GM21528 (cell line): Measurements from ENCODE around the gene TTLL11.

Experiments used
- ATAC-seq: cut with Tn5 transposase; IDR thresholded peaks from one replicate; pipeline ENCODE4 v1.9.1; 2021; ENCODE audit warnings: mild to moderate bottlenecking, moderate library complexity; ENCODE audit not compliant: unreplicated experiment, low FRiP score

The TTLL11 gene

GRCh38 chr9:121822093-121823085 is 270.7 kb downstream of the TTLL11 start:
- ATAC-seq = no peak

- no peak for ATAC-seq
Observed at GRCh38 chr9:121821326-121821725, 271.8 kb downstream of the TTLL11 start.

- no peak for ATAC-seq
Observed at GRCh38 chr9:121820286-121821005, 272.7 kb downstream of the TTLL11 start.

GRCh38 chr9:121819428-121820231 is 273.5 kb downstream of the TTLL11 start:
- ATAC-seq = no peak

GRCh38 chr9:121818841-121819427 is 274.2 kb downstream of the TTLL11 start:
- no peak for ATAC-seq

- ATAC-seq = no peak
Observed at GRCh38 chr9:121818016-121818661, 275.0 kb downstream of the TTLL11 start.

- no peak for ATAC-seq
Observed at GRCh38 chr9:121817476-121817875, 275.6 kb downstream of the TTLL11 start.

GRCh38 chr9:121816845-121817450 is 276.2 kb downstream of the TTLL11 start:
- no peak for ATAC-seq

- no peak for ATAC-seq
Observed at GRCh38 chr9:121816449-121816817, 276.7 kb downstream of the TTLL11 start.

- ATAC-seq = no peak
Observed at GRCh38 chr9:121815546-121816448, 277.3 kb downstream of the TTLL11 start.

GRCh38 chr9:121815084-121815483 is 278.0 kb downstream of the TTLL11 start:
- ATAC-seq = no peak

GRCh38 chr9:121814594-121814993 is 278.5 kb downstream of the TTLL11 start:
- no peak for ATAC-seq

- ATAC-seq = no peak
Observed at GRCh38 chr9:121813519-121814210, 279.4 kb downstream of the TTLL11 start.

- ATAC-seq = no peak
Observed at GRCh38 chr9:121812159-121812735, 280.9 kb downstream of the TTLL11 start.

- ATAC-seq = no peak
Observed at GRCh38 chr9:121811751-121812150, 281.4 kb downstream of the TTLL11 start.

GRCh38 chr9:121811140-121811539 is 282.0 kb downstream of the TTLL11 start:
- ATAC-seq = no peak

GRCh38 chr9:121810489-121810888 is 282.6 kb downstream of the TTLL11 start:
- no peak for ATAC-seq
